GM18951 (cell line): ENCODE data around the gene SEMA3A.

Experiments
- POLR2A ChIP-seq: IDR thresholded peaks from 4 replicates; pipeline ENCODE4 v1.6.1; 2011; ENCODE audit warnings: mild to moderate bottlenecking; ENCODE audit not compliant: insufficient read length, insufficient read depth; ENCODE audit errors: extremely low read depth
- in situ Hi-C: fragments of 300-500 bp; cut with MboI; formaldehyde crosslinking; loops from one replicate; pipeline ENCODE4 v1.12.0; 2022; ENCODE audit warnings: low sequenced_read_pairs, mixed read lengths, inconsistent platforms; ENCODE audit not compliant: unreplicated experiment

Gene SEMA3A

DNA sequence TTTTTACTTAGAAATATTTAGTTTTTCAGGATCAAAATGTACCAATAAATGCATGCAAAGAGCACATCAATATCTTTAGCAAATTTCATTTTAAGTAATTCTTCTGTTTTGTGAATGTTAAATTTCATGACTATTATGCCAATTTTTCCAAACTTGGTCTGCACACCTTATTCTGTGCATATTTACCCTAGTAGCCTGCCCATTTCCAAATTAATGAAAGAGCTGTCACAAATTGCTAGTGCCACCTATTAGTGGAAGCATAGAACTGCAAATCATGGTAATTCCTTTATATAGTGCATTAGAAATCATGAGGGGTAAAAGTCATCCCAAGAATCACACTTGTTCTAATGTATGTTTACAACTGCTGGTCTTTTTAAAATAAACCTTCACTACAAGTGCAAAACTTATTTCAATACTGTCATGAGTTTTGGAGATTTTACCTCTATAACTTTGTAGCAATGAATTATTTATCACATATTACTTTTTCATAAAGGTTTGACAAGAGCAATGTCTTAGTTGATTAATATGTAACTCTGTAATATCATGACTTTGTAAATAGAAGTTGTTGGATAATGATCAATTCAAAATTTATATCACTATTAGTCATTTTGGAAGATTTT is 5.7 kb downstream of the SEMA3A start:
- no peak for TF ChIP-seq POLR2A

DNA sequence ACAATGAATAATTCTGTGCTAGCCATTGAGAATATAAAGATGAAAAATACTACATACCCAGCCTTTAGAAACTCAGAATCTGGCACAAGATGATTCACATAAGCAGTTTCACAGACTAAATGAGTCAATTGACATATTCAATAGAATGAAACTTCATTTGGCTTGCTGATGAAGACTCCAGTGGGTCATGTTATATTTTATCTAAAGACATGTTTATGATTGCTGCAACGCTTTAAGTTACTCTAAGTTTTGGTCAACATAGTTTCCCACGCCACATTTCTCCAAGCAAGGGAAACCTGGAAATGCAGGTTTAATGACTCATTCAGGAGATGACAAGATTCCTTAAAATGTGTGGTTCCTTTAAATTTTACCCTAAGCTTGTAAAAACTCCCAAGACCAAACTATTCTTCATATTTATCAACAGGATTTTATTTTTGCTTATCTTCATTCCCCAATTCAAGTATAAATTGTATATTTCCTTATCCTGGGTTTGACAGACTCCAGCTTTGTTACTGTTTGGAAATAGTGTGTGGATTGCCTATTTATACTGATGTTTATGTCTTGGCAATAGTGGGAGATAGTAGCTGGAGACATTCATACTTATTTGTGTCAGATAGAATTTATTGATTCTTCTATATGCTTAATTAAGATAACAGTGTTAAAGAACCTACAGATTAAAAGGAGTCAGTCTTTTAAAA is 6.6 kb downstream of the SEMA3A start:
- TF ChIP-seq POLR2A, result no peak
- in situ Hi-C loops, result no loop called here

More for the DNA sequence above, 5.7 kb downstream of the SEMA3A start:
- in situ Hi-C loops, result no loop called here

DNA sequence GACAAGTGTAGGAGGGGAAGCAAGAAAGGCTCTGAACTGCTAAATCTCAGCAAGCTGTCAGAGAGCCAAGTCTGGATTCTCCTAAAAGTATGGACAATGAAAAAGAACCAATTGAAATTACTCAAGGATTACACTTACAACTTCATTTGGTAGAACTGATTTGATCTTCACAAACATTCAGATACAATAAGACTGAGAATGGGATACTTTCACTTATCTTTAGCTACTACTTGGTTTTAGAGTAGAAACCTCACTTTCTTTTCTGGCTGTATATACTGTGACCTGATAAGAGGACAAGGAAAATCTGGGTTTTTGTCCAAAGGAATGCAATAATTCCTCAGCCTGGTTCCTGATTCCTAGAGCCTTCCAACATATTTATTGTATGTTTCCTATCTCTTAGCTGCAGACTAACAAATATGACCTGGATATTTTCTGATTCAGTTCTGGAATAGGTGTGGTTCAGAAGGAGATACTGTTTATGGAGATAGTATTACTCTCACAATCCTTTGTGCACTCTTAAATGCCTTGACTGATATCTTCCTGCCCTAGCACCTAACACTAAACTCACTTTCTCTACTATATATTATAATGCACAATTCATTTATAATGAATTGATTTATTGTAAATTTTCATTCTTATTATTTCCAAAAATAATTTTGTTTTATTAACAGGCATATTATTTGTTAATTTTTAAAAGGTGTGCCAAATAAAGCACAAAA is 7.3 kb downstream of the SEMA3A start:
- no peak for TF ChIP-seq POLR2A
- in situ Hi-C loops, result no loop called here

DNA sequence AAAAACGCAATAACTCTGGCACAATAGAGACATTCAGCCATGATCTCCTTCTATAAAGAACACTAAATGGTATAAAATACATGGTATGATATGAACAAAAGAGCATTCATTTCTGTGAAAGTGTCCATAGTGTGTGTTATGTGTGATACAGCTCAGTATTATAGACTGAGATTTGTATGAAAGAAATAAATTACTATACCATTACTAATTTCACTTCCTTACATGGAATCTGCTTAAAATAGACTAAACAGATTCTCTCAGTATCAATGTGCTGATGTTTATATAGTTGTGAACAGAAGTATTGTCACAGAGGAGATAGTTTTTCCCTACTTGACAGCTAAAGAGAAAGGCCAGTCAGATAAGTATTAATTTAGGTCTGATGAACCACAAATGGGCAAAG is 10.8 kb downstream of the SEMA3A start:
- TF ChIP-seq POLR2A, result no peak
- in situ Hi-C loops, result no loop called here

DNA sequence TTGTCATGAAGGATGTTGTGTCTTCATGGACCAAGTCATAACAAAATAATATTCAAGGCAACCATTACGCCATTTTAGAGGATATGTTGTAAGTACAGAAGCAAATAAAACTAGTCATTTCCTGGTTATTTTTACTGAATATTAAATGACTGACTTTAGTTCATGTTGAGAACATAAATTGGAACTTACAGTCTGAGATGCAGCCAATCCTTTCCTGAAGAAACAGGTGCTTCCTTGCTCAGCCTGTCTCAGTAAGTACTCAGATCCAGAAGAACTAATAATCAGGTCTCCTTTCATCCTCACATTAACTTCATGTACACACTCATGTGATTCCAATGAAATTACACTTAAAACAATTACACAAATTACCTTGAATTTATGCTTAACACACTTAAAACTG is 12.3 kb downstream of the SEMA3A start:
- in situ Hi-C loops, result no loop called here

DNA sequence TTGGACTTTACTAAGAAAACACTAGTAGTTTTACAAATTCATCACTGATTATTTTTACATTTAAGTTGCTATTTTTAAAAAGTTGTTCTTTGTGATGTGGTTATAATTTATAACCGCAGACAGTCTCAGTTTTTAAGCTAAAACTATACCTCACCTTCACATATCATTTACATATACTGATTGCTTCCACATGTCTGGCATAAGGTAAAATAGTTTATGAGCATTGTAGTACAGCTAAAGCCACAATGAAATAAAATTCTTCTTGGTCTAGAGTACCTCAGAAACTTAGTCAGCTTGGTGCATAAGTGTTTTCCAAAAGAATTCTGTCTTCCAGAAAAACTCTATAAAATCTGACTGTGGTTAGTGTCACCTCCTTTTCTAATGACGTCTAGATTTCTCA is 13.0 kb downstream of the SEMA3A start:
- in situ Hi-C loops, result no loop called here
- no peak for TF ChIP-seq POLR2A

More for the DNA sequence above, 12.3 kb downstream of the SEMA3A start:
- no peak for TF ChIP-seq POLR2A

DNA sequence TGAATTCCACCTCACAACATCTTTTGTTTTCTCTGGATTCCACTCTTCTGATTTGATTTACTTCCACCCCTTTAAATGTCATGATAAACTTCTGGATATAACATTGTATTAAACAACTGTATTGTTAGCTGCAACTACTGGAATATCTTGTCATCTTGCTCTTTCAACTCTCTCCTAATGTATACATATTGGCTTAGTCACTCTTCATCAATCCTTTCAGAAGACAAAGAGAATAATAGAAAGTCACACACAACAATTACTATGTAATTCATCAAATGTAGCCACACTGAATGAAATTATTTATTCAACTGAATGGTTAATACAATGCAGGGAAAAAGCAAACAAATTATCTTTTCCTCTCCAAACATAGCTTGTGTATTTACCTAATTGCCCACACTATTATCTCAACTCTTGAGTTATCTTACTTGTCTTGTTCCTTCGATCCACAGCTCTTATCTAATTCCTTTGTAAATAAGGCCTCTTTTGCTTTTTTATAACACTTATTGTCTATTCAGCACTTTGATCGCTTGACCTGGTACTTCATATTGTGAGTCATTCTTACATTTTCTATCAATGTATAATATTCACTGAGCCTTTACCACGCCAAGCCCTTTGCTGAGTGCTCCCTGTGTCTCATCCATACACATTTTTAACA is 16.7 kb downstream of the SEMA3A start:
- TF ChIP-seq POLR2A, result no peak
- in situ Hi-C loops, result no loop called here

DNA sequence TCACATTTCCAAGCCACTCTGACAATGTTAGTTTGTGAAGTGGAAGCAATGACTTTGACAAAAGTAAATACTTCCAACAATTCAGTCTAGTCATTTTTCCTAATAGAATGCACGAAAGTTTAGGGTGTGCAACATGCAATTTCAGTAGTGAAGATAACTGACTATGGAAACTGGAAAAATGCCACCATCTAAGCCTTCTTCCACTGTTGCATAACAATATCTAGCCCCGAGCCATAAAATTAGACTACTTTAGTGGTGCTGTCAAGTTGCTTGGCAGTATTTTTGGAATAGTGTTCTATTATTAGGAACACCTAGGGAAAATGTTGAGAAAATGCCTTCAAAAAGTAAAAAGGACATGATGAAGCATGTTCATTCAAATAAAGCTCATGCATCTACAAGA is 17.9 kb downstream of the SEMA3A start:
- in situ Hi-C loops, result no loop called here
- TF ChIP-seq POLR2A, result no peak

DNA sequence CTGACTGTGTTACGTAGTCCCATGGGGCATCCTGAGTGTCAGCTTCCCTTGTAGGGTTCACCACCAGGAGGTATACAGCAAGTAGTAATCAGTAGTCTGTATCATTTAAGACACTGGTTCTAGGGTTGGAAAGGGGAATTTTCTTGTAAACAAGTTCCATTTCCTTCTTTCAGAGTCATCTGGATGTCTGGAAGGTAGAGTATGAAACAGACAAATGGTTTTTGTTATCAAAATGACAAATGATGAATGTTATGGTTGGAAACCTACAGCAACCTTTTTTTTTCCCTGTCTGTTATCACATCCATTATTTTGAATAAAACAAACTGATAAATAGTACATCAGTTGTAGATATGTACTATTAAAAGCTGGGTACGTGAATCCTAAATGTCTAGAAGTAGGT is 19.1 kb downstream of the SEMA3A start:
- in situ Hi-C loops, result no loop called here
- TF ChIP-seq POLR2A, result no peak

DNA sequence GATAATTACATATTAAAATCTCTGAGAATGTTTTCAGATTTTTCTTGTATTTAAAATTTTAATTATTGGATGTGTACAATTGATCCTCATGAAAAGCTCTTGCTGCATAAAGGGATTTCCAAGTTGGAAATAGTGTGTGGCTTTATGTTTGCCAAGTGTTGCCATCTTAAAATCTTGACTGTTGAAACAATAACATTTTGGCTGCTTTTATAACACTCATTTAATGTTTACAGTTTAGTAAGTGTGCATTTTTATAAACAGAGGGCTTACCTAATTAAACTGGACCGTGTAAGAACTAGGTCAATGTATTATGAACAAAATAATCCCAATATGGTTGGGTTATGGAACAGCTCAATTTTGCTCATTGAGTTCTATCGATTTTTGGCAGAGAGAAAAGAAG is 23.9 kb downstream of the SEMA3A start:
- in situ Hi-C loops, result no loop called here
- TF ChIP-seq POLR2A, result no peak

DNA sequence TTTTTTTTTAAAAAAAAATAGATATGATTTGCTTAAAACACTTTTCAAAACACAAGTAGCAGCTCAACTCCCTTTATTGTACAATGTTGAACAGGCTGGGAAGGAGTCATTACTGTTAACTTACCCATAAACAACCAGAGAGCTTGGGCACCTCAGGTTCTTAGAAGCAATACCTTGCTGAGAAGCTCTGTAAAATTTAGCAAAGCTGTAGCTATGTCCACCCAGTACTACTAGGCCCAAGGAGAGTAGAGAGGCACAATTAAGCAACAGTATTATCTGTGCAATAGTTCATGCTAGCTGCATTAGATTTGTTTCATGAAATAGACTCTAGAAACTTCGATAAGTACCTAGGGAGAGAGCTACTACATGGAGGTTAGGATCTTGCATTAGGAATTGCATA is 32.0 kb downstream of the SEMA3A start:
- no peak for TF ChIP-seq POLR2A
- in situ Hi-C loops, result no loop called here

DNA sequence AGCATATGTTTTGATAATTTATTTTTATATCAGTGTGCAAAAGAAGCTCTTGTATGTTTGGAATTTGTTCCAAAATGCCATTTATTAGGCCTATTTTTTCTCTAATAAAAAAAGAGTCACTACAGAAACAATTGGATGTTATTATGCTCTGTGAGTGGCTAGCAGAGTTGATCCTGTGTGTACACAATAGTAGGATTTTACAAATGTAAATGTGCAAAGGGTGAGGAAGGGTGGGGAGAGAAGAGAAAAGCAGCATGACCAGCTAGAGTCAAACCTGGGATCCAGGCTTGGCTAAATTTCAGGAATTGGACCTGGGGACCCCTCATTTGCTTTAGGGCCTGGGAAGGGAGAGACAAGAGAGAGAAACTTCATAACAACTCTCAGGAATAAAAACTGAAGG is 32.5 kb downstream of the SEMA3A start:
- no peak for TF ChIP-seq POLR2A
- in situ Hi-C loops, result no loop called here

DNA sequence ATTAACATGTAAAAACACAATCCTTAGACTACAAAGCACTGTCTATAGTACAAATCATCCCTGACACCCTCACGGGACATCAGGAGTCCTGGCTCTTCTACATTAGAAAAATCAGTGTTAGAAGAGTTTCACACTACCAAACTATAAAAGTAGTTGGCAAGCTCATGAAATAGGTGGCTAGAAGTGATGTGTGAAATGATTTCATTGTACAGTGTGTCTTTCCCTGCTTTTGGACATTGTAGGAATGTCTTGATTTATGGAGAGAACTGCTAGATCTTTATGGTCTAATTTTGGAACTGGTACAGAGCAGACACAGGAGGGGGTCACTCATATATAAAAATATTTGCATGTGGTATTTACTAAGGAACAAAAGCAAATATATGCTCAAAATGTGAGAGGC is 33.2 kb downstream of the SEMA3A start:
- no peak for TF ChIP-seq POLR2A
- in situ Hi-C loops, result no loop called here

DNA sequence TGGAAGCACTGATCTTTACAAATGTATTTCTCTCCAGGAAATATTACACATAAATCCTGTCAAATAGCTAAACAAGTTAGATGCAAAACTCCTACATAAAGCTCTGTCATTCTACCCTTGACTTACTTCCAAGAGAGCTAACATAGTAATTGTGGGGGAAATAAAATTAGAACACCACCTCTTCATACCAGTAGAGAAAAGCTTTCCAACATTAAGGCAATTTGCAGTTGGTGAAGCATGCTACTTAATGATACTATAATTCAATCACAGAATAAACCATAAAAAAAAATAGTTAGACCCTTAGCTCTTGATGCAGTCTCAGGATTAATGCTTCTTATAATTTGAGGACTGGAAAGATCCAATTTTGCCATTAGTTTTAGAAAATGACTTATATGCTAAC is 35.2 kb downstream of the SEMA3A start:
- no peak for TF ChIP-seq POLR2A
- in situ Hi-C loops, result no loop called here

DNA sequence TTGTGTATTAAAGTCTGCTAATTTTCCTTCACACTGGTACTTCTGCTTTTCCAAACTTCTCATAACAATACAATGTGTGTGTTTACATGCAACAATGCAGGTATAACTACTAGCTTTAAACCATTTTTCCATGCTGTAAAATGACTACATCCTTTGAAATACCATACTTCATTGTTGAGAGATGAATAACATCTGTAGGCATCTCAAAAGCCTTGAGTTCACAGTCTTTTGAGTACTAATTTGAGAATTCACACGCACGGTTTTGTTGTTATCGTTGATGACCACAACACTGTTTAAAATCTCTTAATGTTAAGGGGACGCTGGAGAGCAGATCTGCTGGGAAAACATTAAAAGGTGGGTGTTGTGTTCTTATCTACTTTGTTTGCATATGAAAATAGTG is 37.4 kb downstream of the SEMA3A start:
- no peak for TF ChIP-seq POLR2A
- in situ Hi-C loops, result no loop called here
